ENCODE data around the gene STAT4. TPM values are rescaled to one million over a fixed set of nuclear protein-coding genes. Genes with fewer than 3 reads are reported as not detected.

Gene STAT4
- total RNA-seq, 1 donor: 5.9 TPM

DNA sequence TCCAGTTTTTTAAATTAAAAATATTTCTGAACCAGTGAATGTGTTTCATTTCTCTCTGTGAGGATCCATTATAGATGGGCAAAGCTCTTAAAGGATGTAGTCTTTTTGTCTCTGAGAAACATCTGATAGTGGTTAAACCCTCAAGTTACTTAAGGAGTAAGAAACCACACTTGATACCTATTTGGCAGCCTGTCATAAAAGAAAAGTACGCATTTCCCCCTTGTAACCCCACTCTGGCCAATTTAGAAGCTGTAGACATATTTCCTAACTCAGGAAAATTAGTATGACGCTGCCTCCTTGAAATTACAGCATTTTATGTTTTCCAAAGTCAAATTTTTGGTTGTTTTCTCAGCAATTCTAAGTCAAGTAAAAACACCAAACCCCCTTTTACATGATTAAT lies 2.0 kb downstream of the STAT4 start:
- DNase-seq (ENCODE audit: low read depth in 2 of 3, low spot score in 2 of 3): peak in 2 of 3 donors; percentile 10 to 21

DNA sequence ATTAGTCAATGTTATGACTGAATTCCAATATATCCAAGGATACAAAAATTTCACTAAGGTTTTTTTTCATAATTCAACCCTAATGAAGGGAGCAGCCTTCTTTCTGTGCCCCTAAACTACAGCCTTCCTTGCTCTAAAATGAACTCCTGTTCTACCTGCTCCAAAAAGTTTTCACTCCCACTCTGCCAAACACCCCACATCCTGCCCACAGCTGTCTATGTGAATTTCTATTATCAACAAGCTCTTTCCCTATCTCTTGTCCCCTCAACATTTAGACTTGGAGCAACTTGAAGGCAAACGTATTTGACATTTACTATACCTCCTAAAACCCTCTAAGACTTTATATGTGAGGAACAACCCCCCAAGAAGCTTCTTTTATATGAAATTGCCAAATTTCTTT lies 2.5 kb downstream of the STAT4 start:
- DNase-seq (ENCODE audit: low read depth in 2 of 3, low spot score in 2 of 3): no peak

DNA sequence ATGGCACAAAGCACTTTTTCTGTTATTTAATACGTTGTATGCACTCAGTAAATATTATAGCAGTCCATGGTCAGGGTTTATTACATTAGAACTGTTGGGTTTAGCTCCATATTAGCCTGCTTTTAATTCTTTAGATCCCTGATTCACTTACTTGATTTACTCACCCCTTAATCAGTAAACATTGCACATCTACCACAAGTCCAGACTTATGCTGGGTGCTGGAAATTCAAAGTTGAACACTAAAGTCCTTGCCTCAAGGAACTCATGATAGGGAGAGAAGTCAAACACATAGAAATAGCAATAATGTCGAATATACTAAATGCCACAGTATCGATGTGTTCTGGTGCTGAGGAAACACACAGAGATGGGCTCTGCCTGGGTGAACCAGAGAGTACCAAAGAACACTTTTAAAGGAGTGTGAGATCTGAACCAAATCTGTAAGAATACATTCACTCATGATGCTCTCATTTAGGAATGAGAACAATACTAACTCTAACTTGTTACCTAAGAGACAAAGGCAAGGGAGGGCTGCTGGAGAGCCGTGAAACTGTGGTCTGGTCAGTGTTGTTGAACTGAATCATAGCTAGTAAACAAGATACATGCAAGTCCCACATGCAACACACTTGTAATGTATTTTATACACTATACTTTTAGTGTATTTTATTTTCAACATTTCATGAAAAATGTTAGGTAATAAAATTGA lies 4.9 kb downstream of the STAT4 start:
- no peak for DNase-seq (ENCODE audit: low read depth in 2 of 3, low spot score in 2 of 3)

GRCh38 chr2:191144217-191144616 lies 6.6 kb downstream of the STAT4 start:
- no peak for DNase-seq (ENCODE audit: low read depth in 2 of 3, low spot score in 2 of 3)

DNA sequence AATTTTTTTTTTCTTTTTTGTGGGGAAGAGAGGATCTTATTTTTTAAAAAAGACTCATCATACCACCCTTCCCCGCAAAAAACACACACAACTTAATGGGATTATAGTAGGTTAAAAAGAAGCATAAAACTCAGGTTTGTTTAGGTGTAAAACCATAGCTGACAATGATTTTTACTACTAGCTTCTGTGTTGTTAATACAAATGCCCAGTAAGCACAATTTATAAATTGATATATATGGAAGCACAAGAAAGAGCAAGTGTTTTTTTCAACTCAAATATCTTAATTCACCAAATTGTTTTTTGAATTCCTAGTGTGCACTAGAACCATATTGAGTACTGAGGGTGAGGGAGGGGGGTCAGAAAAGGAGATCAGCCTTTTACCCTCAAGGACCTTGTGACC lies 7.0 kb downstream of the STAT4 start:
- DNase-seq (ENCODE audit: low read depth in 2 of 3, low spot score in 2 of 3): no peak

DNA sequence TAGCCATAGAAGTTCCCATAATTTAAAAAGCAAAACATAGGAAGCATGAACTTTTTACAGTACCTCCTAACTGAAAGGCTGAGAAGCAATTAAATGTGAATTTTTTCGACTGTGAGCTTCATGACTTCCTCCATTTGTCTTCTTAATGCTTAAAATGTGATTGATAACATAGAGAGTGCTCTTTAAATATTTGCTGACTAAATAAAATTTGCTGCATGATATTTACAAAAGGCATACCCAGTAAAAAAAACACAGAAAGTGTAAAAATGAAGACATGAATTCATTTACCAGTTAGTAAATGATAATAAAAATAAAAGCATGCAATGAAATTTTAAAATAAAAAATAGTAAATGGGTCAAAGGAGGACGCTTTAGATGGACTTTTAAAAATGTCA lies 21.9 kb downstream of the STAT4 start:
- DNase-seq (ENCODE audit: low read depth in 2 of 3, low spot score in 2 of 3): no peak

DNA sequence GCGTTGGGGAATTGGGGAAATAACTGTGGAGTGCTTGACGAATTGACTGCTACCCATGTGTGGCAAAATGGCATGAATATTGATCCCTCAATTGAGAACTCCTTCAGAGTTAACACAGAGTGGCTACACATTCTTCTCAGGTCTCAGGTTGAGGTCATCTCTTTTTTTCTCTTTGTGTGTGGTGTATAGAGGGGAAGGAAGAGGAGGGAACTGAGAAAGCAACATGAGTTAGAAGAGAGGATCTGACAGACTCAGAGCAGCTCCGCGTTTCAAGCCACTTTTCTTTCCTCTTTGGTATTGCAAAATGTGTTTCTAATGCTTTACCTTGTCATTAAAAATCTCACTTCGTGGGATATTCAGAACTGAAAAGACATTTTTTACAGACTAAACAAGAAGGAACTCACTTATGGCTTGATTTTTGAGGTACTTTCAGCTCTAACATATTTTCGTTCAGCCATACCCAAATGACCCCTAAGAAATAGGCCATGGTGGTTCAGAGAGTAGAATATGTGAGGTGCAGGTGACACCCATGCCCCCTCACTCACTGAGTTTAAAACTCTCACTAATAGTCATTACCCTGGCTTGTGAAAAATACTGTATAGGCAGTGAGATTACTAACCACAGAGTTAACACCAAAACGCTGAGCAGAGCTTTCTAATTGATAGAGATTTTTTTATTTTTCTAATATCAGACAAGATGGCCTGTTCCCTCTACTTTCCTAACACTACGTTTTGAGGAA lies 22.5 kb downstream of the STAT4 start:
- peak in 1 of 3 donors; percentile 24 for DNase-seq (ENCODE audit: low read depth in 2 of 3, low spot score in 2 of 3)

GRCh38 chr2:191127235-191127634 lies 23.6 kb downstream of the STAT4 start:
- no peak for DNase-seq (ENCODE audit: low read depth in 2 of 3, low spot score in 2 of 3)

DNA sequence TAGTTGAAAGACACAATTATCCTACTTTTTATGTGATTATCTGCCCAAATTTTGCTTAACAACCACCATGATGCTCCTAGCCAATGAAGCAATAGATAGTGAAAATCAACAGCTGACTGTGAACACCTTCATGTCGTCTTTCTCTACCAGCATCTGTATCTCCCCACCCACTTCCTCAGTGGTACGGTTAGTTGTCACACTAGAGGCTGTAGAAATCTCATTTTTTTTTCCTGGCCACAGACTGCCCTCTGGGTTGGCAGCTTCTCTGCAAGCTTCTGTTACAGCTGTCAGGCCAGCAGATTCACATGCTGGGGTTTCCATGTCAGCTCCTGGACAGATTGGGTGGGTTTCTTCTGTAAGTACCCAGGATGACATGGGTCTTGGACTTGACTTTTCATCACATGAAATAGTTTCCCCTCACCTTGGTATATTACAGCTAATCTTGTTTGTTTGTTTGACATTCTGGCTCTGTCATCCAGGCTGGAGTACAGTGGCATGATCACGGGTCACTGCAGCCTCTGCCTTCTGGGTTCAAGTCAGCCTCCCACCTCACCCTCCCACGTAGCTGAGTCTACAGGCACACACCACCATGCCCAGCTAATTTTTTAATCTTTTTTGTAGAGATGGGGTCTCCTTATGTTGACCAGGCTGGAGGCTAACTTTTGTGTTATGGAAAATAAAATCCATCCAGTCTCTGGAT lies 24.3 kb downstream of the STAT4 start:
- no peak for DNase-seq (ENCODE audit: low read depth in 2 of 3, low spot score in 2 of 3)

- DNase-seq (ENCODE audit: low read depth in 2 of 3, low spot score in 2 of 3): no peak
Observed at GRCh38 chr2:191125646-191126045, 25.1 kb downstream of the STAT4 start.

- no peak for DNase-seq (ENCODE audit: low read depth in 2 of 3, low spot score in 2 of 3)
Observed at GRCh38 chr2:191122638-191123294, 28.0 kb downstream of the STAT4 start.

DNA sequence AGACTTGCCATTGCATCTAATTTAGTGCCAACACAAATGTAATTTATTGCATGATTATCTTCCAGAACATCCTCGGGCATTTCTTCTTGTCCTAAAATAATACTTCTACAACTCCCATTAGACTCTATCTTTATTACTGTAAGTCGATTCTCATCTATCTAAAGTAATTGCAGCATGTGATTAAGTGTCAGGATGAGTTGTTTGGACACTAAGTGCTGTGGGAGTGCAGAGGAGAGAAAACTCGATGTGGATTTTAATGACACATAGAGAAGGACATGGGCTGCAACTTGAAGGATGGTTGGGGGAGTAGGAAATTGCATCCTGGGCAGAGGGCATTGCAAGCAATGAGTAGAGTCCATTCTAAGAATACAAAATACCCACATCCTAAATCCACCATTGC lies 33.5 kb downstream of the STAT4 start:
- DNase-seq (ENCODE audit: low read depth in 2 of 3, low spot score in 2 of 3): no peak

GRCh38 chr2:191115804-191116203 lies 35.0 kb downstream of the STAT4 start:
- DNase-seq (ENCODE audit: low read depth in 2 of 3, low spot score in 2 of 3): no peak

DNA sequence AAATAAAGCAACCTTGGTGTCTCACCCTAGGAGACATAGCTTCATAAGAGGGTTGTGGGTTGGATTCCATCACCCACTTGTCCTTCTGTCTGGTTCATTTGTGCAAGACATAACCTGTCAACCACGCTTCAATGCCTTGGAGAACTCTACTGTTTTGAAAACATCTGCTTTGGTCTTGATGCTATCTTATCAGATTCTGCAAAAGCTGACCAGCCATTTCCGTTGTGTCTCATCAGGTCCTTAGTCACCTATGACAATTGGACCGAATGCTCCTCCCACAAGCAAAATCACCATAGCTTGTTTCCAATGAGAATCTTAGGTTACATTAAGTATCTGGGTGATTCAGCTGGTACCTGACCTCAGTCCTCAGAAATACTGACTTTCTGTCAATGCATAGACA lies 35.4 kb downstream of the STAT4 start:
- peak in 1 of 3 donors; percentile 14 for DNase-seq (ENCODE audit: low read depth in 2 of 3, low spot score in 2 of 3)

DNA sequence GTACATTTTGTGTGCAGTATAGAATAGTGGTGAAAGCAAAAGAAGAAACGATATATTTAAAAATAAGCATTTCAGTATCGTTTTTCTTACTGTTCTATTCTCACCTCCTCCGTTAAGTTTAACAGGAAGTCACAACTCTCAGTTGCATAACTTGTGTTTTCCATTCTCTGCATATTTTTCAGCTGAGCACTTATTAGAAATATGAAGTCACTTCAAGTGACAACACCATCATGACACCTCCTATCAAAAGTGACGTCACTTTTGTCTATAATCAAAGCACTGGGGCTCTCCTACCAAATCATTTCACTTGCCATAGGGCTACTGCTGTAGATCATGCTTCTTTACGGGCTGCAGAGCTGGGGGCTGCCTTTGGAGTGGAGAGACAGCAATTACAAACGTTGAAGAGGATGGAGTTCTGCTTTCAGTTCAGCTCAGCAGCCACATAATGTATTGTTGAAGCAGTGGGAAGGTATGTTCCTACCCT lies 36.3 kb downstream of the STAT4 start:
- DNase-seq (ENCODE audit: low read depth in 2 of 3, low spot score in 2 of 3): peak in 1 of 3 donors; percentile 34

- no peak for DNase-seq (ENCODE audit: low read depth in 2 of 3, low spot score in 2 of 3)
Observed at GRCh38 chr2:191113761-191114160, 37.0 kb downstream of the STAT4 start.

DNA sequence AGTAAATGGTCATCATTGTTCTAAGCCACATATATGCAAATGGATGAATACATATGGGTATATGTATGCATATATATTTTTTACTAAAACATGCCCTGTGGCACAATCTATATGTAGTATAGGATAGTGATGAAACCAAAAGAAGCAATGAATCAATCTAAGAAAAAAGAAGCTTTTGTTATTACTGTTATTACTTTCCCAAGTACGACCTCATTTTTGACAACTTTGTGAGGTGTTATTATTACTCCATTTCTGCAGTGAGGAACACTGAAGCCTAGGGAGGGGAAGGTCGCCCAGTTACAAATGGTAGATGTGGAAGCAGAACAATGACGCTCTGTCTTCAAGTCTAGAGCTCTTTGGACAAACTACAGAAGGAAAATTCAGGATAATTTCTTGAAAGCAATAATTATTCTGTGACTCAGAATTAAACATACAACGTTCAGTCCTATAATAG lies 38.3 kb downstream of the STAT4 start:
- no peak for DNase-seq (ENCODE audit: low read depth in 2 of 3, low spot score in 2 of 3)

GRCh38 chr2:191109888-191110287 lies 40.9 kb downstream of the STAT4 start:
- DNase-seq (ENCODE audit: low read depth in 2 of 3, low spot score in 2 of 3): no peak

DNA sequence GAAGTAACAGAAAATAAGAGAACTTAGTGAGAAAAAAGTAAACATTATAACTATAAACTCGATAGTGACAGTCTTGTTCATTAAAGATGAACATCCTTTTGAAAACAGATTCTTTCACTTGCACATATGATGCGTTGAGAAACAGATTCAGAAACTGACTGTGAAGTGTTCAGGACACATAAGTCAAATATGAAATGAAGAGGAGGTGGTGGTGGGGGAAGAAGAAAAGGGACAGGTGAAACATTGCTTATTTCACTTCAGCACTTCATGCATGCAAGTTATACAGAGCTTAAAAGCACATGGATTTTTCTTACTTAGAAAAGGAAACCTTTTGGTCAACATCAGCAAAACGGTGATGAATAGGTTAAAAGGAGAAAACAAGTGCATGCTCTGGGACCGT lies 42.5 kb downstream of the STAT4 start:
- DNase-seq (ENCODE audit: low read depth in 2 of 3, low spot score in 2 of 3): no peak

DNA sequence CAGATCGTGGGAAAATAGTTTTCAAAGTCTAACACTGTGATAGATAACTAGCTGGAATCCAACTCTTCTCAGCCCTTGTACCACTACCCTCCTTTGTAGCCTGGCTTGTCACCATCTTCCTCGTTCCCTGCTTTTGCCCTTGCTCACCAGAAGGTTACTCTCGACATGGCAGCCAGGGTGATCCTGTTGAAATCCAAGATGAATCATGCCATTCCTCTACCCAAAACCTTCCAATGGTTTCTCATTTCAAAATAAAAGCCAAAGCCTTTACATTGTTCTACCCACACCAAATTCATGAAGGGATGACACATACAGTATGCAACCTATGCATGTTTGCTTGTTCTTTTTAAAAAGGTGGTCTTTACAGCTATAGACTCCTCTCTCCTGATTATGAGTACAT lies 45.7 kb downstream of the STAT4 start:
- DNase-seq (ENCODE audit: low read depth in 2 of 3, low spot score in 2 of 3): no peak

DNA sequence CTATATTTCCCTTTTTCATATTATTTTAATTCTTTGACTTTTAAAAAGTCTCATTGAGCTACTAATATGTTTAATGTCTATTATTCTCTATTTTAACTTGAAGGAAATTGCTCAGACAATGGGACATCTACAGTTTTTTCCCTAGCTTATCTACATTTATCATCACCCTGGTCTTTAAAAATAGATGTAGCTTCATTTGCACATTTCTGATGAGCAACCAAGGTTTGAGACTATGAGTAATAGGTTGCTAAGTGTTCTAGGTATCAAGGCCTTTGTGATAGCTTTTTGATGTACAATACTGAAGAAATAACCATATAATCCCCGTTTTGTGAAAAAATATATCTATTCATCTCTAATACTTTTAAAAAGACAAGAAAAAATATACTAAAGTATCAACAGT lies 47.0 kb downstream of the STAT4 start:
- DNase-seq (ENCODE audit: low read depth in 2 of 3, low spot score in 2 of 3): no peak
